SK-N-SH (cell line): ENCODE measurements around the gene SYTL5. TPM values are rescaled to one million over a fixed set of nuclear protein-coding genes. Genes with fewer than 3 reads are reported as not detected.

Experiments
- CTCF ChIA-PET: fragments of 300-600, 350-600 bp; formaldehyde crosslinking; extraction: SDS; loops from one replicate; lab custom pipeline; 2021; lab: Yijun Ruan, JAX
- POLR2A ChIA-PET: fragments of 350-600 bp; sonication (Branson Sonifier 250); formaldehyde crosslinking; extraction: SDS; loops from one replicate; lab custom pipeline; 2020; ENCODE audit warnings: antibody characterized with exemption, inconsistent platforms; lab: Yijun Ruan, JAX
- DNase-seq: peaks from one replicate; pipeline ENCODE4 v3.0.0; 2012
- H2AFZ ChIP-seq: fragments of 200-600 bp; sonication (generic); 2 replicates; pipeline ENCODE4 v1.8.1; 2016; ENCODE audit warnings: antibody characterized with exemption, mild to moderate bottlenecking, low read depth
- H3F3A ChIP-seq: fragments of 200-600 bp; sonication (generic); replicated peaks from 2 replicates; pipeline ENCODE3; 2016; ENCODE audit warnings: antibody characterized with exemption, mild to moderate bottlenecking; ENCODE audit not compliant: insufficient read depth
- H3K27ac ChIP-seq, 2 experiments: fragments of 200-500 bp in 1 of 2; fragments of 200-600 bp in 1 of 2; sonication (Bioruptor generic) in 1 of 2; sonication (generic), shearing (Covaris generic) in 1 of 2; 2 replicates each; pipeline versions ENCODE4 v1.5.1 to v1.6.1; 2014 to 2016; ENCODE audit warnings: low read depth in 2 of 2, inconsistent platforms in 1 of 2, low read length in 1 of 2, mild to moderate bottlenecking in 1 of 2, mixed read lengths in 1 of 2
- H3K27me3 ChIP-seq: fragments of 200-600 bp; sonication (generic), shearing (Covaris generic); 2 replicates; pipeline ENCODE4 v1.6.1; 2016; ENCODE audit warnings: mixed run types; ENCODE audit not compliant: insufficient read depth
- H3K36me3 ChIP-seq, 2 experiments: fragments of 200-500 bp in 1 of 2; fragments of 200-600 bp in 1 of 2; sonication (Bioruptor generic) in 1 of 2; sonication (generic) in 1 of 2; replicated peaks in 1 of 2; 2 replicates each; pipeline versions ENCODE3 to v1.5.1; 2014 to 2016; ENCODE audit warnings: low read length in 1 of 2, mild to moderate bottlenecking in 1 of 2; ENCODE audit not compliant: insufficient read depth in 2 of 2, control insufficient read depth in 1 of 2
- H3K4me1 ChIP-seq, 2 experiments: fragments of 200-500 bp in 1 of 2; fragments of 200-600 bp in 1 of 2; sonication (Bioruptor generic) in 1 of 2; sonication (generic), shearing (Covaris generic) in 1 of 2; 2 replicates each; pipeline versions ENCODE4 v1.5.1 to v1.6.1; 2014 to 2016; ENCODE audit warnings: low read depth in 1 of 2, low read length in 1 of 2, mixed run types in 1 of 2; ENCODE audit not compliant: insufficient read depth in 2 of 2, control insufficient read depth in 1 of 2
- H3K4me2 ChIP-seq: fragments of 200-600 bp; sonication (generic), shearing (Covaris generic); 2 replicates; pipeline ENCODE4 v1.6.1; 2017; ENCODE audit warnings: mixed run types
- H3K4me3 ChIP-seq, 2 experiments: fragments of 200-500 bp in 1 of 2; fragments of 200-600 bp in 1 of 2; sonication (Bioruptor generic) in 1 of 2; sonication (generic), shearing (Covaris generic) in 1 of 2; 2 replicates each; pipeline versions ENCODE4 v1.5.1 to v1.8.1; 2014 to 2016; ENCODE audit warnings: low read depth in 2 of 2, inconsistent platforms in 1 of 2, low read length in 1 of 2, mild to moderate bottlenecking in 1 of 2, mixed read lengths in 1 of 2, moderate library complexity in 1 of 2
- H3K79me2 ChIP-seq: fragments of 200-600 bp; sonication (generic); 2 replicates; pipeline ENCODE4 v1.8.1; 2017; ENCODE audit warnings: mild to moderate bottlenecking; ENCODE audit not compliant: insufficient read depth
- H3K9ac ChIP-seq: fragments of 200-600 bp; sonication (generic); 2 replicates; pipeline ENCODE4 v1.6.1; 2017; ENCODE audit warnings: mixed run types
- H3K9me2 ChIP-seq: fragments of 200-600 bp; sonication (generic); 2 replicates; pipeline ENCODE4 v1.6.1; 2017; ENCODE audit warnings: mixed run types
- H3K9me3 ChIP-seq: fragments of 200-600 bp; sonication (generic); 2 replicates; pipeline ENCODE4 v1.6.1; 2017; ENCODE audit warnings: mixed run types, mild to moderate bottlenecking, moderate library complexity
- H4K20me1 ChIP-seq: fragments of 200-600 bp; sonication (generic); 2 replicates; pipeline ENCODE4 v1.6.1; 2017; ENCODE audit warnings: mild to moderate bottlenecking, mixed run types; ENCODE audit not compliant: insufficient read depth
- ELF1 ChIP-seq: IDR thresholded peaks from 2 replicates; pipeline ENCODE4 v1.4.0; 2012
- EZH2phosphoT487 ChIP-seq: fragments of 200-600 bp; sonication (generic); IDR thresholded peaks from 2 replicates; pipeline ENCODE4 v1.6.1; 2017; ENCODE audit warnings: low read depth, mixed run types, mild to moderate bottlenecking, antibody characterized with exemption, moderate library complexity, borderline replicate concordance
- FOSL2 ChIP-seq: IDR thresholded peaks from 2 replicates; pipeline ENCODE4 v1.4.0; 2012; ENCODE audit warnings: low read depth, mild to moderate bottlenecking, moderate library complexity, borderline replicate concordance
- FOXJ3 ChIP-seq: sonication (generic); formaldehyde crosslinking; IDR thresholded peaks from 2 replicates; pipeline ENCODE4 v1.5.1; 2020; ENCODE audit warnings: mild to moderate bottlenecking, missing genetic modification reagents
- GABPA ChIP-seq: IDR thresholded peaks from 2 replicates; pipeline ENCODE4 v1.4.0; 2012; ENCODE audit warnings: low read depth, mild to moderate bottlenecking
- GATA2 ChIP-seq: sonication (generic); formaldehyde crosslinking; IDR thresholded peaks from 2 replicates; pipeline ENCODE4 v1.5.0; 2020; ENCODE audit warnings: mild to moderate bottlenecking, missing genetic modification reagents
- MEF2A ChIP-seq: IDR thresholded peaks from 2 replicates; pipeline ENCODE4 v1.4.0; 2012; ENCODE audit warnings: low read depth, borderline replicate concordance
- MXI1 ChIP-seq: IDR thresholded peaks from 2 replicates; pipeline ENCODE4 v1.6.1; 2012; ENCODE audit warnings: mild to moderate bottlenecking, low read depth, low read length, improper control_type of control experiment
- POLR2AphosphoS5 ChIP-seq: IDR thresholded peaks from 2 replicates; pipeline ENCODE4 v1.6.1; 2012; ENCODE audit warnings: low read depth, low read length
- RAD21 ChIP-seq: IDR thresholded peaks from 2 replicates; pipeline ENCODE4 v1.6.1; 2012; ENCODE audit warnings: mild to moderate bottlenecking, low read length
- RFX5 ChIP-seq: IDR thresholded peaks from 2 replicates; pipeline ENCODE4 v1.6.1; 2012; ENCODE audit warnings: mild to moderate bottlenecking, improper control_type of control experiment, low read length
- RXRA ChIP-seq: IDR thresholded peaks from 2 replicates; pipeline ENCODE4 v1.4.0; 2012; ENCODE audit warnings: low read depth, mild to moderate bottlenecking, borderline replicate concordance
- SMC3 ChIP-seq: IDR thresholded peaks from 2 replicates; pipeline ENCODE4 v1.6.1; 2012; ENCODE audit warnings: low read depth, low read length, improper control_type of control experiment
- TCF12 ChIP-seq: IDR thresholded peaks from 2 replicates; pipeline ENCODE4 v1.4.0; 2012
- TEAD4 ChIP-seq: IDR thresholded peaks from 2 replicates; pipeline ENCODE4 v1.4.0; 2012; ENCODE audit warnings: mild to moderate bottlenecking, borderline replicate concordance; ENCODE audit not compliant: insufficient read depth
- WGBS: methylation state at CpG from one replicate; pipeline ENCODE4 v1.1.6; 2017; ENCODE audit warnings: low lambda C conversion rate; 5-methylcytosine and 5-hydroxymethylcytosine counted together
- polyA plus RNA-seq, 3 experiments: library from polyadenylated mRNA; depleted of rRNA; stranded (reverse); fragments of >200 nt; gene quantifications; 2 replicates each; pipeline ENCODE4 v1.2.3, GENCODE V29; 2012
- TF ChIP-seq, protein P1 (sequence below): fragments of 150-350 bp; IDR thresholded peaks from 2 replicates; pipeline ENCODE4 v1.6.1; 2016; ENCODE audit warnings: mild to moderate bottlenecking, low read depth, low read length
- TF ChIP-seq, protein P2 (sequence below): fragments of 150-350 bp; IDR thresholded peaks from 2 replicates; pipeline ENCODE4 v1.6.1; 2017; ENCODE audit warnings: antibody characterized with exemption, low read length, low read depth, borderline replicate concordance
- TF ChIP-seq, protein P3 (sequence below): IDR thresholded peaks from 2 replicates; pipeline ENCODE4 v1.4.0; 2012; ENCODE audit warnings: low read depth, borderline replicate concordance
- TF ChIP-seq, protein P4 (sequence below): IDR thresholded peaks from 2 replicates; pipeline ENCODE4 v1.4.0; 2012; ENCODE audit warnings: low read depth

Gene SYTL5
- polyA plus RNA-seq, 1 of the 3 experiments (the other 2 are of a cell fraction) = 0.74 TPM

GRCh38 chrX:38009641-38010040 is 3.3 kb downstream of the SYTL5 start (continued):
- TF ChIP-seq, protein P1, sequence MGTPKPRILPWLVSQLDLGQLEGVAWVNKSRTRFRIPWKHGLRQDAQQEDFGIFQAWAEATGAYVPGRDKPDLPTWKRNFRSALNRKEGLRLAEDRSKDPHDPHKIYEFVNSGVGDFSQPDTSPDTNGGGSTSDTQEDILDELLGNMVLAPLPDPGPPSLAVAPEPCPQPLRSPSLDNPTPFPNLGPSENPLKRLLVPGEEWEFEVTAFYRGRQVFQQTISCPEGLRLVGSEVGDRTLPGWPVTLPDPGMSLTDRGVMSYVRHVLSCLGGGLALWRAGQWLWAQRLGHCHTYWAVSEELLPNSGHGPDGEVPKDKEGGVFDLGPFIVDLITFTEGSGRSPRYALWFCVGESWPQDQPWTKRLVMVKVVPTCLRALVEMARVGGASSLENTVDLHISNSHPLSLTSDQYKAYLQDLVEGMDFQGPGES = no peak
- TF ChIP-seq MEF2A = no peak
- TF ChIP-seq, all 33 proteins: peak for 0

GRCh38 chrX:38018766-38019425 is 12.5 kb downstream of the SYTL5 start:
- Histone ChIP-seq H3K79me2 (no peaks in the 10 kb centered on the region), H3K27ac (no peak overlapping the region), H4K20me1 (no peaks in the 10 kb centered on the region), H3K9me2 (no peaks in the 10 kb centered on the region), H3K4me3 (no peak overlapping the region; a peak in 1 of 4 replicates), H3K4me2 (no peak overlapping the region), H3K36me3 (no peaks in the 10 kb centered on the region), H3K4me1 (no peaks in the 10 kb centered on the region), H2AFZ (no peak overlapping the region), H3K9me3 (no peaks in the 10 kb centered on the region), H3F3A (no peaks in the 10 kb centered on the region), H3K9ac (no peak overlapping the region), H3K27me3 (no peaks in the 10 kb centered on the region)
- no peak for TF ChIP-seq RFX5
- TF ChIP-seq, protein P2, sequence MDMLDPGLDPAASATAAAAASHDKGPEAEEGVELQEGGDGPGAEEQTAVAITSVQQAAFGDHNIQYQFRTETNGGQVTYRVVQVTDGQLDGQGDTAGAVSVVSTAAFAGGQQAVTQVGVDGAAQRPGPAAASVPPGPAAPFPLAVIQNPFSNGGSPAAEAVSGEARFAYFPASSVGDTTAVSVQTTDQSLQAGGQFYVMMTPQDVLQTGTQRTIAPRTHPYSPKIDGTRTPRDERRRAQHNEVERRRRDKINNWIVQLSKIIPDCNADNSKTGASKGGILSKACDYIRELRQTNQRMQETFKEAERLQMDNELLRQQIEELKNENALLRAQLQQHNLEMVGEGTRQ = no peak
- 36% methylated on average over 8 of the region's 8 CpGs for WGBS
- CTCF ChIA-PET = no interaction called here
- POLR2A ChIA-PET = no interaction called here
- DNase-seq = no peak

- Histone ChIP-seq H3K4me3 (no peak overlapping the region), H3K9me2 (no peaks in the 10 kb centered on the region), H3K27me3 (no peaks in the 10 kb centered on the region), H2AFZ (no peak overlapping the region), H3K4me1 (no peaks in the 10 kb centered on the region), H3K9me3 (no peaks in the 10 kb centered on the region), H4K20me1 (no peaks in the 10 kb centered on the region), H3K79me2 (no peaks in the 10 kb centered on the region), H3K4me2 (no peak overlapping the region), H3K36me3 (no peaks in the 10 kb centered on the region), H3F3A (no peaks in the 10 kb centered on the region), H3K9ac (no peak overlapping the region), H3K27ac (no peak overlapping the region)
- ChIA-PET POLR2A (no interaction called here), CTCF (no interaction called here)
- DNase-seq = no peak
- 0% methylated on average over 1 of the region's 1 CpG for WGBS
- TF ChIP-seq EZH2phosphoT487 = no peak
- no peak for TF ChIP-seq FOSL2
- TF ChIP-seq RAD21 = no peak
- TF ChIP-seq GABPA = no peak
- TF ChIP-seq POLR2AphosphoS5 = no peak
- TF ChIP-seq, protein P2 = no peak
- TF ChIP-seq, protein P3, sequence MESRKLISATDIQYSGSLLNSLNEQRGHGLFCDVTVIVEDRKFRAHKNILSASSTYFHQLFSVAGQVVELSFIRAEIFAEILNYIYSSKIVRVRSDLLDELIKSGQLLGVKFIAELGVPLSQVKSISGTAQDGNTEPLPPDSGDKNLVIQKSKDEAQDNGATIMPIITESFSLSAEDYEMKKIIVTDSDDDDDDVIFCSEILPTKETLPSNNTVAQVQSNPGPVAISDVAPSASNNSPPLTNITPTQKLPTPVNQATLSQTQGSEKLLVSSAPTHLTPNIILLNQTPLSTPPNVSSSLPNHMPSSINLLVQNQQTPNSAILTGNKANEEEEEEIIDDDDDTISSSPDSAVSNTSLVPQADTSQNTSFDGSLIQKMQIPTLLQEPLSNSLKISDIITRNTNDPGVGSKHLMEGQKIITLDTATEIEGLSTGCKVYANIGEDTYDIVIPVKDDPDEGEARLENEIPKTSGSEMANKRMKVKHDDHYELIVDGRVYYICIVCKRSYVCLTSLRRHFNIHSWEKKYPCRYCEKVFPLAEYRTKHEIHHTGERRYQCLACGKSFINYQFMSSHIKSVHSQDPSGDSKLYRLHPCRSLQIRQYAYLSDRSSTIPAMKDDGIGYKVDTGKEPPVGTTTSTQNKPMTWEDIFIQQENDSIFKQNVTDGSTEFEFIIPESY = no peak
- TF ChIP-seq GATA2 (CRISPR knock-in tag) = no peak
- TF ChIP-seq, protein P4, sequence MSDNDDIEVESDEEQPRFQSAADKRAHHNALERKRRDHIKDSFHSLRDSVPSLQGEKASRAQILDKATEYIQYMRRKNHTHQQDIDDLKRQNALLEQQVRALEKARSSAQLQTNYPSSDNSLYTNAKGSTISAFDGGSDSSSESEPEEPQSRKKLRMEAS = no peak
- TF ChIP-seq TCF12 = no peak
- no peak for TF ChIP-seq TEAD4
- TF ChIP-seq ELF1 = no peak
- TF ChIP-seq RXRA = no peak
- no peak for TF ChIP-seq MEF2A
- no peak for TF ChIP-seq RFX5
- TF ChIP-seq FOXJ3 = no peak
- TF ChIP-seq SMC3 = no peak
- no peak for TF ChIP-seq MXI1
Observed at GRCh38 chrX:38028300-38028699, 21.9 kb downstream of the SYTL5 start.
